GM23248 (cell line): ENCODE measurements around the gene R3HCC1L. TPM values are rescaled to one million over a fixed set of nuclear protein-coding genes. Genes with fewer than 3 reads are reported as not detected.

Source experiments
- DNase-seq: peaks from one replicate; pipeline ENCODE4 v3.0.0-alpha.2; 2015
- H2AFZ ChIP-seq: fragments of 200-600 bp; sonication (generic); 2 replicates; pipeline ENCODE4 v1.6.1; 2016; ENCODE audit warnings: antibody characterized with exemption
- H3F3A ChIP-seq: fragments of 200-600 bp; sonication (generic); 2 replicates; pipeline ENCODE4 v1.6.1; 2016; ENCODE audit warnings: mild to moderate bottlenecking, antibody characterized with exemption, mixed run types; ENCODE audit not compliant: insufficient read depth
- H3K27ac ChIP-seq: fragments of 200-600 bp; sonication (generic); 2 replicates; pipeline ENCODE4 v1.5.1; 2016; ENCODE audit warnings: mild to moderate bottlenecking
- H3K27me3 ChIP-seq: fragments of 200-600 bp; sonication (generic); replicated peaks from 2 replicates; pipeline ENCODE4 v1.6.1; 2016; ENCODE audit warnings: mild to moderate bottlenecking; ENCODE audit not compliant: insufficient read depth
- H3K36me3 ChIP-seq: fragments of 200-600 bp; sonication (generic); 2 replicates; pipeline ENCODE4 v1.6.1; 2016; ENCODE audit warnings: low read depth, mild to moderate bottlenecking
- H3K4me1 ChIP-seq: fragments of 200-600 bp; sonication (generic); 2 replicates; pipeline ENCODE4 v1.6.1; 2016; ENCODE audit warnings: mild to moderate bottlenecking; ENCODE audit not compliant: insufficient read depth
- H3K4me2 ChIP-seq: fragments of 200-600 bp; sonication (generic); one replicate; pipeline ENCODE4 v1.6.1; 2016; ENCODE audit warnings: mild to moderate bottlenecking; ENCODE audit not compliant: unreplicated experiment
- H3K4me3 ChIP-seq: fragments of 200-600 bp; sonication (generic); 2 replicates; pipeline ENCODE4 v1.5.1; 2016; ENCODE audit warnings: mild to moderate bottlenecking
- H3K79me2 ChIP-seq: fragments of 200-600 bp; sonication (generic); 2 replicates; pipeline ENCODE4 v1.6.1; 2016; ENCODE audit warnings: mild to moderate bottlenecking; ENCODE audit not compliant: insufficient read depth
- H3K9ac ChIP-seq: fragments of 200-600 bp; sonication (generic); 2 replicates; pipeline ENCODE4 v1.6.1; 2016; ENCODE audit warnings: mild to moderate bottlenecking
- H3K9me2 ChIP-seq: fragments of 200-600 bp; sonication (generic); 2 replicates; pipeline ENCODE4 v1.6.1; 2016; ENCODE audit warnings: mixed run types, mild to moderate bottlenecking, moderate library complexity; ENCODE audit not compliant: insufficient read depth
- H3K9me3 ChIP-seq: fragments of 200-600 bp; sonication (generic); one replicate; pipeline ENCODE4 v1.6.1; 2017; ENCODE audit warnings: low read depth
- H4K20me1 ChIP-seq: fragments of 200-600 bp; sonication (generic); 2 replicates; pipeline ENCODE4 v1.6.0; 2016; ENCODE audit not compliant: insufficient read depth
- EZH2 ChIP-seq: fragments of 200-600 bp; sonication (generic); IDR thresholded peaks from 2 replicates; pipeline ENCODE4 v1.6.1; 2018; ENCODE audit warnings: antibody characterized with exemption, mild to moderate bottlenecking; ENCODE audit not compliant: insufficient read depth, poor library complexity, severe bottlenecking
- EZH2phosphoT487 ChIP-seq: fragments of 200-600 bp; sonication (generic); IDR thresholded peaks from 2 replicates; pipeline ENCODE4 v1.6.1; 2018; ENCODE audit warnings: antibody characterized with exemption, moderate library complexity, mild to moderate bottlenecking, low read depth; ENCODE audit not compliant: insufficient read depth
- WGBS, 2 experiments: methylation state at CpG; one replicate each; pipeline ENCODE4 v1.1.6; 2015 to 2017; ENCODE audit warnings: low lambda C conversion rate in 2 of 2, low coverage in 1 of 2; ENCODE audit errors: missing lambda C conversion rate in 2 of 2; 5-methylcytosine and 5-hydroxymethylcytosine counted together
- in situ Hi-C: fragments of 300-500 bp; cut with MboI; formaldehyde crosslinking; loops from 2 replicates; pipeline ENCODE4 v1.15.0; 2020
- polyA plus RNA-seq: library from polyadenylated mRNA; unstranded; fragments of >200 nt; fragmentation: Nextera tagmentation; extraction: Ambion mirVana; gene quantifications from 2 replicates; pipeline ENCODE4 v1.2.1, GENCODE V29; 2016
- total RNA-seq: library from RNA; depleted of rRNA; stranded (reverse); fragments of >200 nt; shearing (Covaris generic); gene quantifications from 2 replicates; pipeline ENCODE4 v1.2.3, GENCODE V29; 2014

R3HCC1L gene
- total and polyA plus RNA-seq, 2 experiments from 2014 or later = 8.2 to 10.2 TPM

DNA sequence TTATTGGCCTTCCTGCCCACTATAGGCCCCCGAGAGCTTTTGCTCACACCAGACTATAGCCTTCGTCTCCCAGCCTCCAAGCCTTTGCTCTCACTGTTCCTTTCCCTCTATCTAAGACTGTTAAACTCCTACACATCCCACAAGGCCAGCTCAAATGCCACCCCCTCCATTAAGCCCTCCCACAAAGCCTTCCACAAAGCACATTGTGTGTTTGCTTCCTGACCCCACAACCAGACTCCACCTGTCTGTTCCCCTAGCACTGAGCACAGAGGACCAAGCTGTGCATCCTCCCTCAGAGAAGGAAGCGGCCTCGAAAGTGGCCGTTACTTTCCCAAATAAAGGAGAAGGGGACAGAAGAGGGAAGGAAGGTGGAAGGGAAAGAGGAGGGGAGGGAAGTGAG is 132.2 kb downstream of the R3HCC1L start:
- DNase-seq = no peak
- in situ Hi-C loops = no loop called here
- Histone ChIP-seq H3K27ac (no peak overlapping the region), H3K4me1 (peaks cover 25% of the 10 kb centered on the region), H4K20me1 (no peaks in the 10 kb centered on the region), H3K9me2 (no peaks in the 10 kb centered on the region), H3K4me3 (peak overlapping the region; percentile 88), H3K9ac (peak overlapping the region; percentile 91), H3K27me3 (no peaks in the 10 kb centered on the region), H3F3A (peaks cover 19% of the 10 kb centered on the region), H3K36me3 (peaks cover 7% of the 10 kb centered on the region; the same call in 1 of the 2 replicates), H2AFZ (no peak overlapping the region), H3K9me3 (no peaks in the 10 kb centered on the region), H3K79me2 (peaks cover 24% of the 10 kb centered on the region), H3K4me2 (peak overlapping the region; percentile 94)
- 72 to 80% methylated on average over 5 of the region's 5 CpGs for WGBS, 2 experiments
- no peak for TF ChIP-seq EZH2phosphoT487
- no peak for TF ChIP-seq EZH2

- Histone ChIP-seq H3K4me3 (peak overlapping the region; percentile 88), H3F3A (peaks cover 15% of the 10 kb centered on the region), H3K9me3 (no peaks in the 10 kb centered on the region), H3K27ac (peak overlapping the region; percentile 71), H3K9ac (peak overlapping the region; percentile 91), H3K79me2 (peaks cover 24% of the 10 kb centered on the region), H4K20me1 (no peaks in the 10 kb centered on the region), H2AFZ (peak overlapping the region; percentile 74), H3K4me2 (peak overlapping the region; percentile 94), H3K4me1 (peaks cover 25% of the 10 kb centered on the region), H3K27me3 (no peaks in the 10 kb centered on the region), H3K36me3 (peaks cover 1% of the 10 kb centered on the region; the same call in 1 of the 2 replicates), H3K9me2 (no peaks in the 10 kb centered on the region)
- TF ChIP-seq EZH2phosphoT487 (no peak), EZH2 (no peak)
- in situ Hi-C loops = no loop called here
- DNase-seq = peak; percentile 68
- 19 to 23% methylated on average over 22 of the region's 22 CpGs for WGBS, 2 experiments
Observed at GRCh38 chr10:98267069-98267893, 132.8 kb downstream of the R3HCC1L start.

DNA sequence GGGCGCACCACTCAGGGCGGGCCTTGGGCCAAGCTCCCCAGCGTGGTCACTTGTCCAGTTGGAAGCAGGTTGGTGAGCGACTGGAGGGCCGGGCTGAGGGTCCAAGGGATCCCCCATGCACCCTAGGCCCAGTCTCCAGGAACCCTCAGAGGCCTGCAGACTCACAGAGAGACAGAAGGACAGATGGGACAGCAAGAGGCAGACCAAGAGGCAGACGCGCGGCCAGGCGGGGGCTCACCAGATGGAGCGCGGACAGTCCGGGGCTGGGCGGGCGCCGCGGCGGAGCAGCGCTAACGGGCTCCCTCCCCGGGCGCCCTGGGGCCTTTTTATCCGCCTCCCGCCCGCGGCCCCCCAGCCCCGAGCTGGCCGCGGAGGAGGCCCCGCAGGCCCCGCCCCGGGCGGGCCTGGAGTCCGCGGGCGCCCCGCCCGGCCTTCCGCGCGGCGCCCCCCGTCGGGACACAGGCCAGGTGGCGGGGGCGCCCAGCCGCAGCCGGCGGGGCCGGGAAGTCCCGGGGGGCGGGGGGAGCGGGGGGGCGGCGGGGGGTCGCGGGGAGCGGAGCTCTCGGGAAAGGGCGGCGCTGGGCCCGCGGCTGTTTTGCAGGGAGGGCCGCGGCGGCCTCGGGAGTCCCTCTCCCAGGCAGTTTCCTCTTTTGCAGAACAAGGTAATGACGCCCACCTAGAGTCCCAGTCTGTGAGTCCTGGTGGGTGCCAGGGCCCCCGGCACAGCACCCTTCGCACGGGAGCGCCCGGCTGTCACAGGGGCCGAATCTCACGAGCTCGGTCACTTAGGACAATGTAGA is 133.6 kb downstream of the R3HCC1L start, which contains the start of gene LOXL4:
Gene LOXL4 (minus strand): TSS at position 301 of the 800 bp plus-strand sequence. CDS start 5,175 bp downstream, outside the sequence.
- 3% methylated on average over 28 to 34 of the region's 75 CpGs for WGBS, 2 experiments
- peak; percentile 80 for DNase-seq
- Histone ChIP-seq H3F3A (peaks cover 14% of the 10 kb centered on the region), H3K27me3 (no peaks in the 10 kb centered on the region), H4K20me1 (no peaks in the 10 kb centered on the region), H3K36me3 (no peaks in the 10 kb centered on the region), H3K79me2 (peaks cover 24% of the 10 kb centered on the region), H3K27ac (peak within 1 kb of the TSS; percentile 71), H3K4me2 (peak within 1 kb of the TSS; percentile 94), H3K9me2 (no peaks in the 10 kb centered on the region), H2AFZ (peak within 1 kb of the TSS; percentile 78), H3K9ac (peak within 1 kb of the TSS; percentile 91), H3K9me3 (no peaks in the 10 kb centered on the region), H3K4me1 (peaks cover 25% of the 10 kb centered on the region), H3K4me3 (peak within 1 kb of the TSS; percentile 88)
- in situ Hi-C loops = no loop called here
- TF ChIP-seq EZH2 = no peak
- TF ChIP-seq EZH2phosphoT487 = no peak

DNA sequence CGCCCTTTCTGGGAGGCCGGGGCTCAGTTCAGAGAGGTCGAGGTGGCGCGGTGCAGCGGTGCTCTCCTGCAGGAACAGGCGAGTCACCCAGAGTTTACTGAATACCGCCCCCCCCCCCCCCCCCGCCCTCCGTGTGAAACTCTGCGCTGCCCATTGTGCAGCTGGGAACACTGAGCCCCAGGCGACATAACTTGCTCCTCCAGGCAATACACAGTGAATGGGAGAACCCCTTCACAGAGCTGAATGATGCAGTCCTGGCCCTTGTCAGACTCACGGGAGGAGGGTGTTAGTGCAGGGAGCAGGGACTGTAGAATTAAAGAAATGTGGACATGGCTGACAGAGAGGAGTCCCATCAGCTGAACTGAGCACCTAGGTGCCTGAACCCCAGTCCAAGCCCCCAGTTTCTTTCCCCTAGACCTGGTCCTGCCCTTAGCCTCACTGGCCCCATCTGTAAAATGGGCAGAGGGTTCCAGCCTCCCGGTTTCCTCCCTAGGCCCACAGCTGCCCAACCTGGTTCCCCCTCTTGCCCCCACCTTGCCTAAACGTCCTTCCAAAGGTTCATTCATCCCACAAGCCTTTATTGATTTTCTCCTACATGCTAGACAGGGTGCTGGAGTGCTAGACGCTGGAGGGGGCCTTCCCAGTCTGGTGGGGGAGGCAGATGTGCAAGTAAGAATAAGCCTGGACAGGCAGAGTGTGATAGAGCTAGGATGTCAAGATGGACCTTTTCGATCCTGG is 134.4 kb downstream of the R3HCC1L start:
- H4K20me1 ChIP-seq = no peaks in the 10 kb centered on the region
- peak overlapping the region; percentile 78 for H2AFZ ChIP-seq
- peaks cover 25% of the 10 kb centered on the region for H3K4me1 ChIP-seq
- in situ Hi-C loops = no loop called here
- no peaks in the 10 kb centered on the region for H3K9me3 ChIP-seq
- H3F3A ChIP-seq = peaks cover 12% of the 10 kb centered on the region; the same call in 1 of the 2 replicates
- H3K4me2 ChIP-seq = peak overlapping the region; percentile 80
- TF ChIP-seq EZH2phosphoT487 = no peak
- no peak for TF ChIP-seq EZH2
- peaks cover 24% of the 10 kb centered on the region for H3K79me2 ChIP-seq
- 7 to 9% methylated on average over 16 to 17 of the region's 17 CpGs for WGBS, 2 experiments
- H3K4me3 ChIP-seq = peak overlapping the region; percentile 75
- H3K27ac ChIP-seq = peak overlapping the region; percentile 55
- DNase-seq = no peak
- H3K9me2 ChIP-seq = no peaks in the 10 kb centered on the region
- peak overlapping the region; percentile 76 for H3K9ac ChIP-seq
- no peaks in the 10 kb centered on the region for H3K27me3 ChIP-seq
- H3K36me3 ChIP-seq = no peaks in the 10 kb centered on the region
